ENCODE results near the gene CDC42EP2.

The CDC42EP2 gene

DNA sequence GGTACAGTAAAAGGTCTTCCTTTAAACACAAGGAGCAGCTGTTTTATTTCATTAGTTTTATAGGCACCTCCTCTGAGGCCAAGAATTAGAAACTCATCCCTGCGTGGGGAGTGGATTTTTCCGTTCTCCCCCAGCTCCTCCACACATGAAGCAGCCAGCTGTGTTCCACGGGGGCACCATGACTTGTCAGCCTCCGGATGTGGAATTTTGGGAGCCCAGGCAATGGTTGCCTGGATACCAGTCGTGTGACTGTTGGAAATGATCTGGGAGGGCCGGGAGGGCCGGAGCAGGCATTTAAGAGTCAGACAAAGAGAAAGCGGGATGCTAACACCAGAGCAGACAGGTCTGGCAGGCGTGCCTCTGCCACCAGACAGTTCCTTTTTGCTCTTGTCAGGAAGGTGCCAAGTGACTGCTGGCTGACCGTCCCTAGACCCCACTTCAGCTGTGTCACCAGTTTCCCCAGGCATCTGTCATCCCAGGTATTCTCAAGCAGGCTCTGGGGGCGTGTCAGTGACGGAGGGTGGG, 15.9 kb upstream of the CDC42EP2 start:
- no peak for DNase-seq

DNA sequence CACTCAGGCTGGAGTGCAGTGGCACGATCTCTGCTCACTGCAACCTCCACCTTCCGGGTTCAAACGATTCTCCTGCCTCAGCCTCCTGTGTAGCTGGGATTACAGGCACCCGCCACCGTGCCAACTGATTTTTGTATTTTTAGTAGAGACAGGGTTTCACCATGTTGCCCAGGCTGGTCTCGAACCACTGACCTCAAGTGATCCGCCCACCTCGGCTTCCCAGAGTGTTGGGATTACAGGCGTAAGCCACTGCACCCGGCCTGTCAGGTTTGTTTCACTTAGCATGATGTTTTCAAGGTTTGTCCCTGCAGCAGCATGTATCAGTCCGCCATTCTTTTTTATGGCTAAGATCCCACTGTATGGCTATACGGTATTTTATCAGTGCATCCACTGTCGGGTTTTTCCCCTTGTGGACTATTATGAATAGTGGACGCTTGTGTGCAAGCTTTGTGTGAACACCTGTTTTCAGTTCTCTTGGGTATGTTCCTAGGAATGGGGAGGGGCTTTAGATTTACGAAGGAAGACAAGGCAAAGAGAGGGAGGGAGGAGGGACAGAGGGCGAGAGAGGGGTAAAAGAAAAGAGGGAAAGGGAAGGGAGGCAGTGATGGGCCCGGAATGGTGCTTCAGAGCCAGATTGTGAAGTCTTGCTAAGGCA, 13.9 kb upstream of the CDC42EP2 start:
- DNase-seq, result no peak

DNA sequence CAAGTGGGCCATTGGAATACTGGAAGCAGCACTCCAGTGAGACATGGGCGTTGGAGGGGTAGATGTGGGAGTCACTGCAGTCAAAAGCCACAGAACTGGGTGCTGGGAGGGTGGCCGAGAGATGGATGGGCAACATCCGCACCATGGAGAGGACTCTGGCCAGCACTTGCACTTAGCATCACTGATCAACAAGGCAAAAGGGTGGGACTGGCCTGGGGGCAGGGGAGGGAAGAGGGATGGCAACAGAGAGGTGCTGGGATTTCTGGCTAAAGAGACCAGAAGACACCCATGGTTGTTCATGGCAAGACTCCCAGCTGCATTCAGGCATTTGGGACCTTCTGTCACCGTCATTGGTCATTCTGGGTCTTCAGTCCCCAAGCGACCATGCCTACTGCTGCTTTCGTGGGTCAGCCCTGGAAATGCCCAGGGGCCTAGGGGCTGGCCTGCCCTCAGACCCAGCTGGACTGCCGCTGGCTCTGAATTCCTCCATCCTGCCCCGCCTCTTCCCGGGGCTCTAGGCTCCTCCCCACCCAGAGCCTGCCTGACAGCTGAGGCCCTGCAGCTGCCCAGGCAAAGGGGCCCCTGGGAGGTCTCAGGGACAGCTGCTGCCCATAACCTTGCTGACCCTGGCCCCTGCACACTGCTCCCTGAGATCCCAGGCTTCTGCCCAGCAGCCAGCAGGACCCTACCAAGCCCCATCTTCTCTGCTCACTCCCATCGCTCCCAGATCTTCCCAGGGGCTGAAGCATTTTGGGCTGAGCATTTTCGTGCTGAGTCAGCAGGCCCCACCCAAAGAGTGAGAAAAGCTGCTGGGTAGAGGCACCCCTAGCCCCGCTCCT, 13.0 kb upstream of the CDC42EP2 start:
- DNase-seq, result no peak

DNA sequence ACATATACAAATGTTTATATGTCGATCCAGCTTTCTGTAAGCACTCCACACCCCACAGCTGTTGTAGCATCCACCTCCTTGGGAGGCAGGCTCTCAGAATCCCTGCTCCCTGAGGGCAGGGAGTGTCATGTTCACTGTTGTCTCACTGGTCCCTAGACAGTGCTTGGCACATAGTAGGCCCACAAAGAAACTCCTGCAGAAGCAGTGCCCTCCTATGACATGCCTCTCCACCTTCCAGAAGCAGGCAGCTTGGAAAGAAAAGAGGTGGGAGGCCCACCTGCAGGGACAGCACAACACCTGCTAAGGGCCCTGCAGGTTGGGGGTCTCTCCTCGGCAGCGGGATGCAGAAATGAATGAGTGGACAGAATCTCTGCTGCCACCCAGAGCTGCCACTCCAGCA, 11.1 kb upstream of the CDC42EP2 start:
- no peak for DNase-seq

DNA sequence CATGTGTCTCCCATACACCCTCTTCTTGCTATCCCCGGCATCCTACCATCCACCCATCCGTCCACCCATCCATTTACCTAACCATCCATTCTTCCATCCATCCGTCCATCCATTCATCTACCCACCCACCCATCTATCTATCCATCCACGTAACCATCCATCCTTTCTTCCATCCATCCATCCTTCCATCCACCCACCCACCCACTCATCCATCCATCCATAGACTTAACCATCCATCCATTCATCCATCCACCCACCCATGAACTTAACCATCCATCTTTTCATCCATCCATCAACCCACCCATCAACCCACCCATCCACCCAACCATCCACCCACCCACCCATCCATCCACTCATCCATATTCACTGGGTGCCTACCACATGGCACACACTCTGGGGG, 10.6 kb upstream of the CDC42EP2 start:
- DNase-seq, result no peak

DNA sequence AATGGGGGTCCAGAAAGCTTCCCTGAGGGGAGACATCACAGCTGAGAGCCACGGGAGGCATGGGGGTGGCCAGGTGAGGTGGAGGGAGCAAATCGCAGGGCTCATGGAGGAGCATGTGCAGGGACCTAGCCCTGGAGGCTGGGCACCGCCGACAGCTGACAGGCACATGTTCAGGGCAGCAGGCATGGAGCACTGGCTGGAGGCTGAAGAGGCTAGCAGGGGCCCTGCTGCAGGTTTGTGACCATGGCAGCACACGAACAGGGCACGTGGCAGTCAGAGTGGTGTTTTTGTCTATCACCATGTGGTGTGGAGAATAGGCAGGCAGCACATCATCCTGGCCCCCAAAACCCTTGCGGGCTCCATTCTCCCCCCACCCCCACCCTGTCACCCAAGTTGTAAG, 10.1 kb upstream of the CDC42EP2 start:
- DNase-seq, result no peak

DNA sequence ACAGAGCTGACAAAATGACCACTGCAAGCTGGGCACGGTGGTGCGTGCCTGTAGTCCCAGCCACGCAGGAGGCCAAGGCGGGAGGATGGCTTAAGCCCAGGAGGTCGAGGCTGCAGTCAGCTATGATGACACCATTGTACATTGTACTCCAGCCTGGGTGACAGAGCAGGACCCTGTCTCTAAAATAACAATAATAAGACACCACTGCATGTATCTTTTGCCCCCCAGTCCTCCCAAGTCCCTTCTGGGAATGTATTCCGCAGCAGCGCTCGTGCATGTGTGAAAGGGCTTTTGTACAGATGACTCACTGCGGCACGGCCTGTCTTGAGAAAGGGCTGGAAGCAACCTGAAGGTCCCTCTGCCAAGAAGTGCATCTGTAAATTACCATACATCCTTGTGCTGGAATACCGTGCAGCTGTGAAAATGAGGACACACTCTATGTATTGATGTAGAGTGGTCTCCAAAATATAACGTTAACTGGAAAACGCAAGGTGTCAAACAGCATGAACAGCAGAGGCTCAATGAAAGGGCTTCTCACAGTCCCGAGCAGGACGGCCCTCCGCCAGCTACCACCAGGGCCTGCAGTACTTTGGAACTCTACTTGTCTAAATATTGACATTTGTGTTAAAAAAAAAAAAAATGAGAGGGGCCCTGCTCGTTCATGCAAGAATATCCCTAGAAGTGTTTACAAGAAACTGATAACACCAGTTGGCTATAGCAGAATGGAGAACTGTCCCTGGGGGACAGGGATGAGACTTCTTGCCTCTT, 9.0 kb upstream of the CDC42EP2 start:
- no peak for DNase-seq

DNA sequence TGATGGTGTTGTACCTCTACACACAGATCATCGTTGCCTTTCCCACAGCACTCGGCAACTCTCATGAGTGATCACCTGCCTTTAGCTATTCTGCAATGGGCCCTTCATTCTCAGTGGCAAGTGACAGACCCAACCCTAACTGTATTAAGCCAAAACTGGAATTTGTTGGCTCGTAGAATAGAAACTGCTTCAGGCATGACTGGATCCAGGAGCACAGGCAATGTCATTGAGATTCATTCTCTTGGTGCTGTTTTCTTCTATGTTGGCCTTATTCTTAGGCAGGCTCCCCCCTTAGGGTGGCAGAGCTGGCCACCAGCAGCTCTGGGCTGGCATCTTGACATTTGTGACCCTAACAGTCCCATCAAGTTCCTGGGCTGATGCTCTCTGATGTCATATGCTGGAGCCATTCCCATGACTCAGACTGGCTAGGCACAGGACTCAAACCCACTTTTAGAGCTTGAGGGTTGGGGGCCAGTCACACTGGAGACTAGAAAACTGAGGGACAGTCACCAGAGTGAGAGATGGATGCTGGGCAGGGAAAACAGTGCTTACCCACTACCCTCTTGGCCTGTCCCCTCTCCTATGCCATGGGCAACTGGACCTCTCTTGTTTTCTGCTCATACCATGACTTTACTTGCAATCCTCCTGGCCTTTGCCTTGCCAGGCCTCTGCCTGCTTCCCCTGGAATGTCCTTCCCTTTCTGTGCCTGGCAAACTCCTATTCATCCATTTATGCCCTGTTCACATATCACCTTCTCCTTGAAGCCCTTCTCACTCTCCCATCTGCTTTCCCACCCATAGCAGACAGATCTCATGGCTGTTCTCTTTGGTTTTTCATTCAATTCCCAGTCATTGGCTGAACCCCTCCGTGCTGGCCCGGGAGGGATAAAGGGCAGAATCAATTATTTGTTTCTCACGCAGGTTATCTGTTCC, 7.1 kb upstream of the CDC42EP2 start:
- DNase-seq, result no peak

DNA sequence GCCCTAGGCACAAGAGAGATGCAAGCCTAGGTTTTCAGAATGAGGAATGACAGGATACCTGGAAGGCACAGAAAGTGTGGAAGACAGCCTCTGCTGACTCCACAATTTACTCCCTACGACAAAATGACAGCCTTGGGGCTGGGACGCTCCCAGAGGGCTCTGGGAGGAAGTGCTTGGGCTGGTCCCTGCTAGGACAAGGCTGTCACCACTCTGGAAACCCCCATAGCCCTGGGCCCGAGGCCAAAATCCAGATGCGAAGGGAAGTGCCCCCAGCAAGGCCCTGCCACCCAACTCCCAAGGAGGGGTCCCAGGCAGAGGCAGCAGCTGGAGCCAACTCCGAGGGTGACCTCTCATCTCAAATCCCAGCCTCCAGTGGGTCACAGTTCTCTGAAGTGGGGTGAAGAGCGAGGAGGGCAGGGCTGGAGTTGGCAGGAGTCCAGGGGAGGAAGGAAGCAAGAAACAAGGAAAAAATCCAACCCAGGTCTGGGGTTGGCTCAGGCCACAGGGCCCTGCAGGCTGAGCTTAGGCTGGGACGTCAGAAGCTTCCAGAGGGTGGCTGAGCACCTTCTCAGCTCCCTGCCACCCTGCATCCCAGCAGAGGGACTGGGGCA, 6.3 kb upstream of the CDC42EP2 start:
- no peak for DNase-seq

DNA sequence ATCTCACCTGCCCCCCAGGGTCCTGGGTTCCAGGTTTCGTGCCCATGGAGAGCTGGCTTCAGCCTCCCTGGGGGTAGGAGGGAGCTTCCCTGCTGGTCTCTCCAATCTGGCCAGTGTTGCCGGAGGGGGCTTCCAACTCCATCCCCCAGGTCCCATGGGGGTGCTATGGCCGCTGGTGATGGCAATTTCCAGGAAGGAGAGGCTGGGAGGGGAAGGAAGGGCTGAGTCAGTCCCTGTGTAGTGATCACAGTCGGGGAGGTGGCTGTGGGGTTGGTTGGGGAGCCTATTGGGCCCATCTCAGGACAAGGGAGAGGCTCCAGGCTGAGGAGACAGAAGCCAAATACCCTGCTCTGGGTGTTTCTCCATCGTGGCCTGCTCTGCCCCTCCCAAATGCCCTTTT, 5.7 kb upstream of the CDC42EP2 start:
- no peak for DNase-seq

DNA sequence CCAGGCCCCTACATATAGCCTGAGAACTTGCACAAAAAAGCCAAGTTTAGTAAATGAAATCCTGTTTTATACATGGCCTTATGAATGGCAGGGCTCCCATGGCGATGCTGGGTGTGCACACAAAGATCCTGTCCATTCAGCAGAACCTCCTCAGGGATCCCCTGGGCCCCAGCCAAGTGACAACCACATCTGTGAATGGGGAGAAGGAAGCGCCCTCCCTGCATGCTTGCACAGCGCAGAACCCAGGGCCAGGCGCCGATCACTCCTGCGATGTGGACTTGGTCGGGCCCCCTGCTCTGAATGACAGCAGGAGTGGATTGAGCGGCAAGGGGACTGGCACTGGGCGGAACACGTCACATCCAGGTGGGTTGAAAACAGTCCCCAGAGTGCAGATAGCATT, 4.5 kb upstream of the CDC42EP2 start:
- no peak for DNase-seq

DNA sequence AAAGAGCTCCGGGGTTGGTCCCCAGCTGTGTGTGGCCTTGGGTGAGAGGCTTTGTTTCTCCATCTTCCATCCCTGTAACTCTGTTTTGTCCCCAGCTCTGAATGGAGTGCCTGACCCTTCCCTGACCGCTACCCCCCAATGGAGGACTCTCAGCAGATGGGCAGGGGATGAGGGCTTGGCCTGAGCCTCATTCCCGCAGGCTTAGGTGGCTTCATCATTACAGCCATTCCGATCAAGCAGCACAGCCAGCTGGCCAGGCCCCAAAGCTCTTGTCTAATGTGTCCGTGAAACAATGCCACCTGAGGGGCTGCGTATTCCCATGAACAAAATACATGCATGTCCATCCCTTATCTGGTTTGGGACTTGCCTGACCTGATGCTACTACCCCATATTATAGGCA, 3.9 kb upstream of the CDC42EP2 start:
- DNase-seq, result no peak

DNA sequence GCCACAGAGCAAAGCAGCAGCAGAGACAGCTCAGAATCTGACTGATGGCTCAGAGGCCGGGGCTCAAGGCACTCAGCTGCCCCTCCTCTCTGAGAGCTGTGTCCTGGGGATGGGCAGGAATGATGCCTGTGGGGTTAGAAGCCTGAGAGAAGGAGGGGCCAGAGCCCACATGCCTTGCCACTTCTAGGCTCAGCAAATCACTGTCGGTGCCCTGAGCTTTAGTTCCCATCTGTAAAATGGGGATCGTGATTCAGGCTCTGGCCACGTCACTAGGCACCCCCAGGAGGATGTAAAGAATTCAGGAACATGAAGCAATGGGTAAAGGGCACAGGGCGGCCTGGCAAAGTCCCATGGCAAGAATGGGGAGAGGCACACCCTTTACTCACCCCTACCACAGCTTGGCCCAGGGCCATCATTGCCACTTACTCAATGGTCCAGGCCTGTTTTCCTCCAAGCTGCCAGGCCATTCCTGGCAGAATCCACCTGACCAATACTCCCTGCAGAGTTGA, 3.4 kb upstream of the CDC42EP2 start:
- no peak for DNase-seq

DNA sequence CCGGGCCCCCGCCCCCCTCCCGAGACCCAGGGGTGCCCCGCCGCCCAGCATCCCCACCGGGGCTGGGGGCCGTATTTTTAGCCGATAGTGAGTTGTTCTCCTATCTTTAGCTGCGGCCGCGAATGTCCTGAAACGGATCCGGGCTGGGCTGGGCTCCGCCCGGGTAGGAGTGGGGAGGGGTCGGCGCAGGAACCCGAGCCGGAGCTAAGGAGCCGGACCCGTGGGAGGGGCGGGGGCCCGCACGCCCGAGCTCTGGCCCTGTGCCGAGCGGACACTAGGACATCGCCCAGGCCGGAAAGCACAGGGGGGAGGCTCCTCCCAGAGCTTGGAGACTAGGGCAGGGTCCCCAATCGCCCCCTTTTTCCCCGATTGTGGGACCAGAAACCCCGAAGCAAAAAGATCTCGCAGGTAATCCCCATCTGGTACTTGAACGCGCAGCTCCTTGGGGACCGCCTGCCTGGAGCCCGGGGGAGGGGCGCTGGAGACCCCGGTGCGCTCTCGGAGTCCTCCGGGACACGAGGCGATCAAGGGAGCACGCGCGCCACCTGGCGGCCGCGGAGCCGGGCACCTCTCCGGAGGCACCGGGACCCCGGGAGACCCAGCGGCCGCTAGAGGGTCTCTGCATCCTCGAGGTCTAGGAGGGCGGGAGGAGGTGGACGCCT, 669 bp downstream of the CDC42EP2 start:
- DNase-seq, result peak; percentile 95

DNA sequence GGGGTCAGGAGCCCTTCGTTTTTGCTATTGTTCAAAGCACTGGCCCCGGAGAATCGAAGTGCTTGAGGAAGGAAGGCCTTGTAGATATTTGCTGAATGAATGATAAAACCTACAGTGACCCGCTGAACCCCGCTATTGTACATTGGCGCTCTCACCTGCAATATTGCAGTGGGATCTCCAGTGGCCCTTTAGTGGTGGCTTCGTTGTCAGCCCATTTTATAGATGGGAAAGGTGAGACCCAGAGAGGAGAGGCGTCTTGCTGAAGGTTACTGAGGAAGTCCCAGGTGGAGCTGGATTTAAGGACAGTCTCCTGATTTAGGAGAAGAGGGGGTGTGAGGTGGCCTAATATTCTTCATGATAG, 1.2 kb downstream of the CDC42EP2 start:
- no peak for DNase-seq

DNA sequence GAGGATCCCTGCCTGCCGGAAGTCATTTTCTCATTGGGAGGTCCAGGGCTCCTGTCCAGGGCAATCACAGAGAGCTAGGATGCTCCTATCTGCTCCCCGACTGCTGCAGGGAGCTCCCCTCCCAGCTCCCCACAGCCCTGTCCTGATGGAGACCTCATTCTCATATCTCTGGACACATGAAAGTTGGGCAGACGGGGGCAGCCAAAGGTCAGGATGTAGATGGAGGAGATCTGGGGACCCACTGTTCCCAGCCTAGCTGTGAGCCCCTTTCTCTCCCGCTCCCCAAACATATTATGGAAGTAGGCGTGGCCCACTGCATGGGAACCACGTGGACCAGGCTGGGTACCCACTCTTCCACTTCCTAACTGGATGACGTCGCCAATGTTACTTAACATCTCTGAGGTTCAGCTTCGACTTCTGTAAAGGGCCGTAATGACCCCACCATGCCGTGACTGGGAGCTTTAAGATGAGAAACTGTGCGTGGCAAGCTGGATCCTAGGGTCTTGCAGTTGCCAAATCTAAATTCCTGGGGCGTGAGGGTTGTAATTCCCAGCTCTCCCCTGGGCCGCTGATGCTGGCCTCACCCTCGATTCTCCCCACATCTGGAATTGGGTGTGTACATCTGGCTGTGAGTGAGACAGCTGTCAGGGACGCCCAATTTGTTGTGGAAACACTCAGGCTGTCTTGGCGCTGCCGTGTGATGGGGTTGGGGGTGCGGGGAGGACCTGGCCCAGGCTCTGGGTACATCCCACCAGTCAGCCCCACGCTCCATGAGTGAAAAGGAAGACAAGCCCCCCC, 1.8 kb downstream of the CDC42EP2 start:
- DNase-seq, result no peak

DNA sequence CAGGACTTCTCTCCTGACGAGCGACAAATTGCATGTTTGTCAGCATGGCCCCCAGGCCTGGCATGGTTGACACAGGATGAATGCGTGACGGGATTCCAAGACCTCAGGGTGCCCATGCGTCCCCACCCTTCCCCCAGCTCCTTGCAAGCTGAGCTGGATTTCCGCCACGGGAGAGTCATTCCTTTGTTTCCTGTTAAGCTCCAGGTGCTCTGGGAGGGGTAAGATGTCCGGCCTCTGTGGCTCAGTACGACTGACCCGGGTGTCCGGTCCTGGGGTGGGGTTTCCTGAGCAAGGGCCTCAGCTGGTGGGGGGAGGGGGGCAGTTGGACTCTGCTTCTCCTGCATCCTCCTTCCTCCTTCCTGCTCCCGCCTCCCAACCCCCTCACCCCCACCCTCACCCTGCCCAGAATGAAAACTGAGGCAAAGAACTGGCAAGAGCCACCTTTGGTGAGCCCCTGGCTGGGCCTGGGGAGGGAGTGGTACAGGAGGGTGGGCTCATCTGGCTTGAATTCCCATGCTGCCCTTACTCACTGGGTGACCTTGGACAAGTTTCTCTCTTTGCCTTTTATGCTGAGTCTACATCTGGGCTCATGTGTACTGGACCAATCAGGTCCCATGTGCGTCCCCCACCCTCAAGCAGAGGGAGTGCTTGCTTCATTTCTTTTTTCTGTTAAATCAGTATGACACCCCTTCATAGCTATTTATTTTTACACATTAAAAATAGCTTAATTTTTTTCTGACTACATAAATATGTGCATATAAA, 2.5 kb downstream of the CDC42EP2 start:
- DNase-seq, result no peak

DNA sequence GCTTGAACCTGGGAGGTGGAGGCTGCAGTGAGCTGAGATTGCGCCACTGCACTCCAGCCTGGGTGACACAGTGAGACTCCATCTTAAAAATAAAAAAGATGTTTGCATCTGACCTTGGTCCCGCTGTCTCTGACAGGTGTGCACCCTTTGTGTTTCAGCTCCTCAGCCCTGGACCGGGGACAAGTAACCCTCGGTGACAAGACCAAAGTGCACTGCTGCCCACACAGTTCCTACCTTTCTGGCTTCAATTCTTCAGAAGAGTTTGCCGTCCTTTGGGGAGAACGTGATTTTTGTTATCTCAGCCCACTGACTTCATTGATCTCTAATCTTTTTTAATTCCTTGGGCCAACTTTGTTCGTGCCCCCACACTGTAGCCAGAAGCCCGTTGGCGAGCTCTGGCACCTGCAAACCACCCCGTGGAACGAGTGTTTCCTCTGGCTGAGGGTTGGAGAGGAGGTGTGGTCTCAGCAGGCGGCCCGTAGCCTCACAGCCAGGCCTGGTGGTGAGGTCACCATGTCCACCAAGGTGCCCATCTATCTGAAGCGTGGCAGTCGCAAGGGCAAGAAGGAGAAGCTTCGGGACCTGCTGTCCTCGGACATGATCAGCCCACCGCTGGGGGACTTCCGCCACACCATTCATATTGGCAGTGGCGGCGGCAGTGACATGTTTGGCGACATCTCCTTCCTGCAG, 5.9 kb downstream of the CDC42EP2 start:
- DNase-seq, result no peak

DNA sequence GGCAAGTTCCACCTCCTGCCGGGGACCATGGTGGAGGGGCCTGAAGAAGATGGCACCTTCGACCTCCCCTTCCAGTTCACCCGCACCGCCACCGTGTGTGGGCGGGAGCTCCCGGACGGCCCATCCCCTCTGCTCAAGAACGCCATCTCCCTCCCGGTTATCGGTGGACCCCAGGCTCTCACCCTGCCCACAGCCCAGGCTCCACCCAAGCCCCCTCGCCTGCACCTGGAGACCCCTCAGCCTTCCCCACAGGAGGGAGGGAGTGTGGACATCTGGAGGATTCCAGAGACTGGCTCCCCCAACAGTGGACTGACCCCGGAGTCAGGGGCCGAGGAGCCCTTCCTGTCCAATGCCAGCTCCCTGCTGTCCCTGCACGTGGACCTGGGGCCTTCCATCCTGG, 6.4 kb downstream of the CDC42EP2 start:
- DNase-seq, result no peak
